Measurements from ENCODE around the gene MIR17HG.

GRCh38 chr13:91308299-91308698 is 39.2 kb upstream of the MIR17HG start:
- no peak for TF ChIP-seq CTCF (IDR thresholded peaks at IDR 0.05; ENCODE audit: poor library complexity, severe bottlenecking)
- TF ChIP-seq POLR2AphosphoS5 (IDR thresholded peaks at IDR 0.05): no peak

Data from neural cell (in vitro differentiated cells).